T-cell (primary cell): ENCODE results near the gene IBTK. TPM values are rescaled to one million over a fixed set of nuclear protein-coding genes. Genes with fewer than 3 reads are reported as not detected.

ENCODE experiments used
- ATAC-seq, 4 experiments: fragments of 200-7000 bp in 3 of 4; fragments of 150-1000 bp in 1 of 4; cut with Tn5 transposase; replicated peaks in 1 of 4; 1 replicate in 3 of 4; 2 replicates in 1 of 4; pipeline ENCODE4 v1.10.0; 2021; ENCODE audit warnings: moderate library complexity in 3 of 4, mild to moderate bottlenecking in 2 of 4, moderate number of reproducible peaks in 1 of 4
- CTCF ChIA-PET, 2 donors: fragments of 300-600 bp; sonication (Branson Sonifier 250); formaldehyde crosslinking; loops; one replicate each; lab custom pipeline; 2022; ENCODE audit warnings: antibody characterized with exemption in 2 of 2; lab: Charles Lee
- POLR2A ChIA-PET, 2 donors: fragments of 300-600 bp; sonication (Branson Sonifier 250); formaldehyde crosslinking; loops; one replicate each; lab custom pipeline; 2022; ENCODE audit warnings: antibody characterized with exemption in 2 of 2; lab: Charles Lee
- DNase-seq, 35 experiments: peaks; one replicate each; pipeline versions ENCODE4 v3.0.0 to v3.0.0-alpha.2; 2013 to 2023
- H3K27ac ChIP-seq: one replicate; pipeline ENCODE4 v1.5.1; 2013; ENCODE audit warnings: low read length
- H3K27me3 ChIP-seq, 2 experiments: replicated peaks in 1 of 2; 1 replicate in 1 of 2; 2 replicates in 1 of 2; pipeline versions ENCODE4 v1.6.1 to v1.7.0; 2013; ENCODE audit warnings: low read length in 1 of 2, mixed read lengths in 1 of 2; ENCODE audit not compliant: control insufficient read depth in 2 of 2, insufficient read depth in 2 of 2; ENCODE audit errors: extremely low read depth in 1 of 2
- H3K36me3 ChIP-seq, 2 donors: 1 replicate in 1 of 2; 2 replicates in 1 of 2; pipeline versions ENCODE4 v1.6.1 to v1.7.0; 2013; ENCODE audit warnings: low read length in 1 of 2; ENCODE audit not compliant: control insufficient read depth in 2 of 2, insufficient read depth in 1 of 2; ENCODE audit errors: extremely low read depth in 1 of 2
- H3K4me1 ChIP-seq, 2 experiments: 1 replicate in 1 of 2; 2 replicates in 1 of 2; pipeline versions ENCODE4 v1.6.1 to v1.7.0; 2013; ENCODE audit warnings: low read length in 2 of 2, mixed read lengths in 1 of 2; ENCODE audit not compliant: insufficient read depth in 2 of 2, control insufficient read depth in 1 of 2; ENCODE audit errors: extremely low read depth in 1 of 2
- H3K4me3 ChIP-seq, 2 donors: 1 replicate in 1 of 2; 2 replicates in 1 of 2; pipeline versions ENCODE4 v1.5.1 to v1.7.0; 2013; ENCODE audit warnings: mild to moderate bottlenecking in 2 of 2, low read length in 1 of 2, moderate library complexity in 1 of 2; ENCODE audit not compliant: control insufficient read depth in 1 of 2; ENCODE audit errors: extremely low read depth in 1 of 2
- H3K9me3 ChIP-seq: 2 replicates; pipeline ENCODE4 v1.7.0; 2013
- H3K27ac Mint-ChIP-seq, 2 donors: one replicate each; pipeline ENCODE4 v1.8.0; 2020 to 2021; ENCODE audit warnings: mild to moderate bottlenecking in 2 of 2, mixed read lengths in 2 of 2
- H3K27me3 Mint-ChIP-seq, 2 donors: one replicate each; pipeline ENCODE4 v1.8.0; 2021 to 2022; ENCODE audit warnings: mixed read lengths in 2 of 2
- H3K36me3 Mint-ChIP-seq: one replicate; pipeline ENCODE4 v1.8.0; 2021; ENCODE audit warnings: mixed read lengths
- H3K4me1 Mint-ChIP-seq, 3 donors: one replicate each; pipeline ENCODE4 v1.8.0; 2020 to 2022; ENCODE audit warnings: mixed read lengths in 3 of 3, mild to moderate bottlenecking in 1 of 3
- H3K4me3 Mint-ChIP-seq, 3 donors: one replicate each; pipeline ENCODE4 v1.8.0; 2020 to 2022; ENCODE audit warnings: mild to moderate bottlenecking in 3 of 3, mixed read lengths in 3 of 3, moderate library complexity in 3 of 3
- H3K9me3 Mint-ChIP-seq, 3 donors: one replicate each; pipeline ENCODE4 v1.8.0; 2020 to 2022; ENCODE audit warnings: mixed read lengths in 3 of 3
- WGBS: methylation state at CpG from one replicate; pipeline ENCODE4 v1.1.5; 2013; ENCODE audit warnings: missing lambda C conversion rate; ENCODE audit not compliant: insufficient coverage; 5-methylcytosine and 5-hydroxymethylcytosine counted together
- total RNA-seq, 35 experiments: library from RNA in 6 of 35; stranded (reverse) in 6 of 35; fragments of 120-200 nt in 1 of 35; gene quantifications; one replicate each; pipeline versions ENCODE4 v1.2.1 to v1.2.4 and lab custom pipeline; 2013 to 2026

The IBTK gene
- total RNA-seq, 5 donors from 2014 or later (not counting 1 experiment from before 2014, with no cell fraction given): 19.2 to 21.9 (median 20.7) TPM

GRCh38 chr6:82237013-82237412, 10.5 kb downstream of the IBTK start:
- ChIA-PET CTCF (interaction anchor here in 1 of 2 donors (0.6 kb wide), 1 partner anchor 978 kb away, joined by 4 read pairs; no protein-coding TSS in a partner anchor), POLR2A (interaction anchor here in 1 of 2 donors (0.6 kb wide), 2 partner anchors 106 to 1759 kb away, joined by 3 to 4 read pairs; no protein-coding TSS in a partner anchor)
- H3K36me3 Mint-ChIP-seq: peaks cover 27% of the 10 kb centered on the region

GRCh38 chr6:82227770-82228169, 19.8 kb downstream of the IBTK start:
- Mint-ChIP-seq H3K4me3 (no peak overlapping the region), H3K9me3 (no peaks in the 10 kb centered on the region), H3K36me3 (peaks cover 55% of the 10 kb centered on the region), H3K27me3 (no peaks in the 10 kb centered on the region), H3K27ac (peak overlapping the region in 1 of 2 donors; percentile 73), H3K4me1 (peaks cover 17 to 19% (median 19%) of the 10 kb centered on the region in 3 donors)
- H3K27ac ChIP-seq: no peak overlapping the region
- ATAC-seq: peak in 1 of 4 experiments; percentile 30
- DNase-seq: no peak
- H3K9me3 ChIP-seq: no peaks in the 10 kb centered on the region
- ChIA-PET POLR2A (no interaction called here), CTCF (no interaction called here)
- H3K4me1 ChIP-seq: no peaks in the 10 kb centered on the region
- H3K4me3 ChIP-seq: no peak overlapping the region
- no peaks in the 10 kb centered on the region for H3K27me3 ChIP-seq
- no CpG with 5 or more reads among the region's 1 CpG for WGBS
- peaks cover 0 to 43% of the 10 kb centered on the region in 2 donors for H3K36me3 ChIP-seq

More at GRCh38 chr6:82237013-82237412, 10.5 kb downstream of the IBTK start:
- H3K36me3 ChIP-seq: peaks cover 4 to 23% of the 10 kb centered on the region in 2 donors
- no peaks in the 10 kb centered on the region for H3K9me3 ChIP-seq
- H3K27me3 Mint-ChIP-seq: no peaks in the 10 kb centered on the region
- WGBS: no CpG with 5 or more reads among the region's 1 CpG
- DNase-seq: no peak
- H3K9me3 Mint-ChIP-seq: no peaks in the 10 kb centered on the region
- peaks cover 0 to 3% of the 10 kb centered on the region in 2 experiments for H3K4me1 ChIP-seq
- no peak overlapping the region for H3K4me3 Mint-ChIP-seq
- ATAC-seq: no peak
- H3K4me1 Mint-ChIP-seq: peaks cover 23 to 30% (median 24%) of the 10 kb centered on the region in 3 donors
- no peak overlapping the region for H3K27ac Mint-ChIP-seq
- H3K4me3 ChIP-seq: no peak overlapping the region
- no peak overlapping the region for H3K27ac ChIP-seq
- no peaks in the 10 kb centered on the region for H3K27me3 ChIP-seq

- Histone ChIP-seq H3K4me1 (no peaks in the 10 kb centered on the region), H3K27me3 (no peaks in the 10 kb centered on the region), H3K27ac (no peak overlapping the region), H3K4me3 (no peak overlapping the region), H3K36me3 (peaks cover 0 to 76% of the 10 kb centered on the region in 2 donors), H3K9me3 (no peaks in the 10 kb centered on the region)
- no peaks in the 10 kb centered on the region for H3K9me3 Mint-ChIP-seq
- CTCF ChIA-PET: no interaction called here
- ATAC-seq (no peak), DNase-seq (no peak)
- POLR2A ChIA-PET: no interaction called here
- no peaks in the 10 kb centered on the region for H3K4me1 Mint-ChIP-seq
- peaks cover 49% of the 10 kb centered on the region for H3K36me3 Mint-ChIP-seq
- no peak overlapping the region for H3K27ac Mint-ChIP-seq
- no CpG with 5 or more reads among the region's 2 CpGs for WGBS
- no peaks in the 10 kb centered on the region for H3K27me3 Mint-ChIP-seq
- H3K4me3 Mint-ChIP-seq: no peak overlapping the region
Observed at GRCh38 chr6:82220167-82220566, 27.4 kb downstream of the IBTK start.

GRCh38 chr6:82217018-82217586, 30.4 kb downstream of the IBTK start:
- Histone ChIP-seq H3K4me3 (no peak overlapping the region), H3K27ac (no peak overlapping the region), H3K9me3 (no peaks in the 10 kb centered on the region), H3K27me3 (no peaks in the 10 kb centered on the region), H3K36me3 (peaks cover 0 to 71% of the 10 kb centered on the region in 2 donors), H3K4me1 (no peaks in the 10 kb centered on the region)
- H3K9me3 Mint-ChIP-seq: no peaks in the 10 kb centered on the region
- no peak overlapping the region for H3K4me3 Mint-ChIP-seq
- no peaks in the 10 kb centered on the region for H3K4me1 Mint-ChIP-seq
- ChIA-PET CTCF (no interaction called here), POLR2A (no interaction called here)
- peaks cover 59% of the 10 kb centered on the region for H3K36me3 Mint-ChIP-seq
- DNase-seq (no peak), ATAC-seq (no peak)
- no peaks in the 10 kb centered on the region for H3K27me3 Mint-ChIP-seq
- no peak overlapping the region for H3K27ac Mint-ChIP-seq
- no CpG with 5 or more reads among the region's 1 CpG for WGBS

GRCh38 chr6:82216549-82216948, 31.0 kb downstream of the IBTK start:
- no peak overlapping the region for H3K4me3 ChIP-seq
- Mint-ChIP-seq H3K9me3 (no peaks in the 10 kb centered on the region), H3K36me3 (peaks cover 62% of the 10 kb centered on the region), H3K4me1 (no peaks in the 10 kb centered on the region), H3K4me3 (no peak overlapping the region), H3K27me3 (no peaks in the 10 kb centered on the region), H3K27ac (no peak overlapping the region)
- ATAC-seq (no peak), DNase-seq (no peak)
- H3K27me3 ChIP-seq: no peaks in the 10 kb centered on the region
- H3K9me3 ChIP-seq: no peaks in the 10 kb centered on the region
- H3K36me3 ChIP-seq: peaks cover 0 to 68% of the 10 kb centered on the region in 2 donors
- WGBS: no CpG with 5 or more reads among the region's 2 CpGs
- POLR2A ChIA-PET: no interaction called here
- H3K4me1 ChIP-seq: no peaks in the 10 kb centered on the region
- no peak overlapping the region for H3K27ac ChIP-seq
- CTCF ChIA-PET: no interaction called here

GRCh38 chr6:82211326-82211725, 36.2 kb downstream of the IBTK start:
- no peak for ATAC-seq
- H3K27ac ChIP-seq: no peak overlapping the region

More at GRCh38 chr6:82211326-82211725, 36.2 kb downstream of the IBTK start:
- Mint-ChIP-seq H3K4me1 (peaks cover 2 to 6% (median 3%) of the 10 kb centered on the region in 3 donors), H3K36me3 (peaks cover 62% of the 10 kb centered on the region), H3K4me3 (no peak overlapping the region), H3K27me3 (no peaks in the 10 kb centered on the region), H3K9me3 (no peaks in the 10 kb centered on the region), H3K27ac (peak overlapping the region in 1 of 2 donors; percentile 43)
- Histone ChIP-seq H3K36me3 (peaks cover 0 to 41% of the 10 kb centered on the region in 2 donors), H3K4me1 (no peaks in the 10 kb centered on the region), H3K9me3 (no peaks in the 10 kb centered on the region), H3K4me3 (no peak overlapping the region), H3K27me3 (no peaks in the 10 kb centered on the region)
- DNase-seq: no peak
- WGBS: no CpG with 5 or more reads among the region's 2 CpGs
- POLR2A ChIA-PET: interaction anchor here in 1 of 2 donors (0.5 kb wide), 1 partner anchor 60 kb away, joined by 4 read pairs; no protein-coding TSS in a partner anchor
- CTCF ChIA-PET: no interaction called here
